Panc1 (cell line): ENCODE measurements around the gene C6orf89. TPM values are rescaled to one million over a fixed set of nuclear protein-coding genes. Genes with fewer than 3 reads are reported as not detected.

Experiments
- ATAC-seq: fragments of 200-7000 bp; cut with Tn5 transposase; 2 replicates; pipeline ENCODE4 v1.9.1; 2020; ENCODE audit warnings: mild to moderate bottlenecking, moderate library complexity
- BruUV-seq: library from RNA; stranded (reverse); fragments of 400-500 nt; replicated peaks from 2 replicates; lab custom pipeline; 2021; lab: Mats Ljungman, UMichigan
- CTCF ChIA-PET: fragments of 300-600 bp; sonication (Branson Sonifier 250); formaldehyde crosslinking; loops from one replicate; lab custom pipeline; 2022; ENCODE audit warnings: antibody characterized with exemption; lab: Charles Lee
- POLR2A ChIA-PET: fragments of 300-600 bp; sonication (Branson Sonifier 250); formaldehyde crosslinking; loops from one replicate; lab custom pipeline; 2022; ENCODE audit warnings: antibody characterized with exemption; lab: Charles Lee
- DNase-seq: peaks from one replicate; pipeline ENCODE4 v3.0.0-alpha.2; 2010; ENCODE audit warnings: low read depth, low spot score
- H3K27ac ChIP-seq: 2 replicates; pipeline ENCODE4 v1.5.1; 2011; ENCODE audit warnings: mild to moderate bottlenecking, low read length, inconsistent platforms
- H3K27me3 ChIP-seq: fragments of 200-500 bp; sonication (Bioruptor generic); 2 replicates; pipeline ENCODE4 v1.6.0; 2014; ENCODE audit warnings: low read length, inconsistent platforms; ENCODE audit not compliant: control insufficient read depth, insufficient read depth
- H3K36me3 ChIP-seq: fragments of 200-500 bp; sonication (Bioruptor generic); 2 replicates; pipeline ENCODE4 v1.5.1; 2014; ENCODE audit warnings: inconsistent platforms, mild to moderate bottlenecking, low read length, moderate library complexity; ENCODE audit not compliant: control insufficient read depth, insufficient read depth
- H3K4me1 ChIP-seq: 2 replicates; pipeline ENCODE4 v1.5.1; 2011; ENCODE audit warnings: inconsistent platforms, mild to moderate bottlenecking, low read length, moderate library complexity; ENCODE audit not compliant: control insufficient read depth, insufficient read depth
- H3K4me3 ChIP-seq, 2 experiments: 2 replicates each; pipeline ENCODE4 v1.5.1; 2011 to 2012; ENCODE audit warnings: low read depth in 2 of 2, low read length in 2 of 2, mild to moderate bottlenecking in 2 of 2, inconsistent platforms in 1 of 2, moderate library complexity in 1 of 2
- H3K9me3 ChIP-seq: fragments of 200-500 bp; sonication (Bioruptor generic); 2 replicates; pipeline ENCODE4 v1.5.1; 2014; ENCODE audit warnings: low read depth, mild to moderate bottlenecking, inconsistent platforms, low read length, moderate library complexity; ENCODE audit not compliant: control insufficient read depth, insufficient read depth
- CTCF ChIP-seq: fragments of 450-650 bp; IDR thresholded peaks from 2 replicates; pipeline ENCODE4 v1.5.1; 2017; ENCODE audit warnings: mild to moderate bottlenecking
- POLR2AphosphoS5 ChIP-seq: IDR thresholded peaks from 2 replicates; pipeline ENCODE4 v1.6.1; 2012; ENCODE audit warnings: mild to moderate bottlenecking, low read depth, low read length, moderate library complexity
- SIN3A ChIP-seq: IDR thresholded peaks from 2 replicates; pipeline ENCODE4 v1.6.1; 2012; ENCODE audit warnings: low read depth, mild to moderate bottlenecking, low read length, moderate library complexity, borderline replicate concordance; ENCODE audit not compliant: insufficient read depth
- TCF7L2 ChIP-seq: IDR thresholded peaks from 2 replicates; pipeline ENCODE4 v1.6.1; 2011; ENCODE audit warnings: mild to moderate bottlenecking, low read depth, low read length, inconsistent platforms
- in situ Hi-C: cut with HindIII; loops from 2 replicates; pipeline ENCODE4 v1.10.0; 2016; ENCODE audit warnings: low sequenced_read_pairs, low pct_unique_long_range_greater_than_20kb
- intact Hi-C: fragments of 100-400 bp; cut with micrococcal nuclease; formaldehyde crosslinking; loops from one replicate; pipeline ENCODE4 v1.10.0; 2022; ENCODE audit not compliant: unreplicated experiment
- total RNA-seq: library from RNA; stranded (reverse); gene quantifications from one replicate; pipeline ENCODE4 v1.2.1, GENCODE V29; 2021; ENCODE audit not compliant: unreplicated experiment
- TF ChIP-seq, protein P1 (sequence below), 2 experiments: IDR thresholded peaks; 2 replicates each; pipeline ENCODE4 v1.6.1; 2011 to 2012; ENCODE audit warnings: low read depth in 2 of 2, control low read depth in 1 of 2, low read length in 1 of 2, mild to moderate bottlenecking in 1 of 2, moderate library complexity in 1 of 2; ENCODE audit not compliant: insufficient read depth in 1 of 2

Gene C6orf89
- total RNA-seq, 1 experiment from 2014 or later: 59.2 TPM

DNA sequence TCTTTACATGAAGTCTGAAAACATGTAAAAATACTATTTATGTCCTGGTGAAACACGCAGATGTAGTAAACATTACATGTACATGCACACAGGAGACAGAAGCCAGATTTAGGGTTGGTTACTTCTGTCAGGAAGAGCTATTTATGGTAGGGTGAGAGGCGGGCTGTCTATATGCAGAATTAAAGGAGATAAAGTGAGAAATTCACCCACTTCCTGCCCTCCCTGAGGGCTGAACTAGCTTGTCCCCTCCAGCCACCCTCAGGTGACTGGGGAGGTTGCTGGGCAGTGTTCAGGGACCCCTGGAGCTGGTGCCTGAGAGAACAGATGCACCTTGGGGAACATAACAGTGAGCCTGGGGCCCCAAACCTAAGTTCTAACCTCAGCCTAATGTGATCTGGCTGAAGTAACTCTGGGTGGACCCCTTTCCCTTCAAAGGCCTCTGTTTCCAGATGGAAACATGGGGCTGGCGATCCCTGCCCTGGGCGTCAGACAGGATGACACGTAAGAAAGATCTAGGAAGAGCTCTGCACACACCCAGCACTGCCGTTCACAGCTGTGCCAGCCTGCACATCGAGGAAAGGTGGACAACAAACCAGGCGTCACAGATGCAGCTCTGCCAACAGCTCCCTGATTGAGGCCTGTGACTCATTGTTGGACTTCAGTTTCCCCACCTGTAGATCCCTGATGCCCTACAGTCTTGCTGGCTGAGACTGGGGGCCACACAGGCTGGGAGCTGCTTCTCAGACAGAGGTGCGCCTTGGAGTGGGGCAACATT lies 70.1 kb downstream of the C6orf89 start:
- CTCF ChIA-PET: interaction anchor here (0.6 kb wide), 1 partner anchor 42 kb away, joined by 3 read pairs; no protein-coding TSS in a partner anchor
- no peak overlapping the region for H3K27ac ChIP-seq
- ATAC-seq: peak; percentile 19; the same call in 1 of the 2 replicates

GRCh38 chr6:36956446-36956820 lies 70.7 kb downstream of the C6orf89 start:
- no peaks in the 10 kb centered on the region for H3K9me3 ChIP-seq
- TF ChIP-seq POLR2AphosphoS5 (no peak), TCF7L2 (no peak), SIN3A (no peak), CTCF (no peak)
- TF ChIP-seq, protein P1, sequence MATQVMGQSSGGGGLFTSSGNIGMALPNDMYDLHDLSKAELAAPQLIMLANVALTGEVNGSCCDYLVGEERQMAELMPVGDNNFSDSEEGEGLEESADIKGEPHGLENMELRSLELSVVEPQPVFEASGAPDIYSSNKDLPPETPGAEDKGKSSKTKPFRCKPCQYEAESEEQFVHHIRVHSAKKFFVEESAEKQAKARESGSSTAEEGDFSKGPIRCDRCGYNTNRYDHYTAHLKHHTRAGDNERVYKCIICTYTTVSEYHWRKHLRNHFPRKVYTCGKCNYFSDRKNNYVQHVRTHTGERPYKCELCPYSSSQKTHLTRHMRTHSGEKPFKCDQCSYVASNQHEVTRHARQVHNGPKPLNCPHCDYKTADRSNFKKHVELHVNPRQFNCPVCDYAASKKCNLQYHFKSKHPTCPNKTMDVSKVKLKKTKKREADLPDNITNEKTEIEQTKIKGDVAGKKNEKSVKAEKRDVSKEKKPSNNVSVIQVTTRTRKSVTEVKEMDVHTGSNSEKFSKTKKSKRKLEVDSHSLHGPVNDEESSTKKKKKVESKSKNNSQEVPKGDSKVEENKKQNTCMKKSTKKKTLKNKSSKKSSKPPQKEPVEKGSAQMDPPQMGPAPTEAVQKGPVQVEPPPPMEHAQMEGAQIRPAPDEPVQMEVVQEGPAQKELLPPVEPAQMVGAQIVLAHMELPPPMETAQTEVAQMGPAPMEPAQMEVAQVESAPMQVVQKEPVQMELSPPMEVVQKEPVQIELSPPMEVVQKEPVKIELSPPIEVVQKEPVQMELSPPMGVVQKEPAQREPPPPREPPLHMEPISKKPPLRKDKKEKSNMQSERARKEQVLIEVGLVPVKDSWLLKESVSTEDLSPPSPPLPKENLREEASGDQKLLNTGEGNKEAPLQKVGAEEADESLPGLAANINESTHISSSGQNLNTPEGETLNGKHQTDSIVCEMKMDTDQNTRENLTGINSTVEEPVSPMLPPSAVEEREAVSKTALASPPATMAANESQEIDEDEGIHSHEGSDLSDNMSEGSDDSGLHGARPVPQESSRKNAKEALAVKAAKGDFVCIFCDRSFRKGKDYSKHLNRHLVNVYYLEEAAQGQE (IDR thresholded peaks at IDR 0.05; ENCODE audit: insufficient read depth in 1 of 2, low read depth in 2 of 2, low read length in 1 of 2): no peak
- CTCF ChIA-PET: interaction anchor here (0.6 kb wide), 1 partner anchor 43 kb away, joined by 3 read pairs; no protein-coding TSS in a partner anchor

More for the DNA sequence above, 70.1 kb downstream of the C6orf89 start:
- BruUV-seq: no TSS peak
- in situ Hi-C loops (no loop called here), intact Hi-C loops (no loop called here)
- no peaks in the 10 kb centered on the region for H3K9me3 ChIP-seq
- TF ChIP-seq SIN3A (no peak), CTCF (no peak), POLR2AphosphoS5 (no peak), TCF7L2 (no peak)
- TF ChIP-seq, protein P1 (IDR thresholded peaks at IDR 0.05; ENCODE audit: insufficient read depth in 1 of 2, low read depth in 2 of 2, low read length in 1 of 2): no peak
- H3K4me1 ChIP-seq: peaks cover 3% of the 10 kb centered on the region; the same call in 1 of the 2 replicates
- no peak for DNase-seq
- no peak overlapping the region for H3K4me3 ChIP-seq
- H3K36me3 ChIP-seq: no peaks in the 10 kb centered on the region
- POLR2A ChIA-PET: interaction anchor here (0.6 kb wide), 1 partner anchor 51 kb away, joined by 11 read pairs; no protein-coding TSS in a partner anchor
- H3K27me3 ChIP-seq: no peaks in the 10 kb centered on the region

More at GRCh38 chr6:36956446-36956820, 70.7 kb downstream of the C6orf89 start:
- Histone ChIP-seq H3K27me3 (no peaks in the 10 kb centered on the region), H3K36me3 (no peaks in the 10 kb centered on the region), H3K4me1 (peaks cover 8% of the 10 kb centered on the region; the same call in 1 of the 2 replicates), H3K27ac (no peak overlapping the region), H3K4me3 (no peak overlapping the region)
- intact Hi-C loops (no loop called here), in situ Hi-C loops (no loop called here)
- POLR2A ChIA-PET: no interaction called here
- ATAC-seq (peak; percentile 6; the same call in 1 of the 2 replicates), DNase-seq (no peak)
- no TSS peak for BruUV-seq
